OCI-LY7 (cell line): Measurements from ENCODE around the gene AP1M2.

ENCODE experiments used
- EZH2phosphoT487 ChIP-seq: fragments of 200-600 bp; sonication (generic); IDR thresholded peaks from 2 replicates; pipeline ENCODE4 v1.6.1; 2018; ENCODE audit warnings: low read depth, borderline replicate concordance, mild to moderate bottlenecking, mixed run types, antibody characterized with exemption, low read length, moderate library complexity, mixed read lengths
- TF ChIP-seq, protein P1 (sequence below): fragments of 200-600 bp; sonication (generic); conservative IDR thresholded peaks from 2 replicates; pipeline ENCODE4 v1.5.1; 2014; ENCODE audit warnings: mild to moderate bottlenecking, antibody characterized with exemption, low read length, moderate library complexity, mixed read lengths

DNA sequence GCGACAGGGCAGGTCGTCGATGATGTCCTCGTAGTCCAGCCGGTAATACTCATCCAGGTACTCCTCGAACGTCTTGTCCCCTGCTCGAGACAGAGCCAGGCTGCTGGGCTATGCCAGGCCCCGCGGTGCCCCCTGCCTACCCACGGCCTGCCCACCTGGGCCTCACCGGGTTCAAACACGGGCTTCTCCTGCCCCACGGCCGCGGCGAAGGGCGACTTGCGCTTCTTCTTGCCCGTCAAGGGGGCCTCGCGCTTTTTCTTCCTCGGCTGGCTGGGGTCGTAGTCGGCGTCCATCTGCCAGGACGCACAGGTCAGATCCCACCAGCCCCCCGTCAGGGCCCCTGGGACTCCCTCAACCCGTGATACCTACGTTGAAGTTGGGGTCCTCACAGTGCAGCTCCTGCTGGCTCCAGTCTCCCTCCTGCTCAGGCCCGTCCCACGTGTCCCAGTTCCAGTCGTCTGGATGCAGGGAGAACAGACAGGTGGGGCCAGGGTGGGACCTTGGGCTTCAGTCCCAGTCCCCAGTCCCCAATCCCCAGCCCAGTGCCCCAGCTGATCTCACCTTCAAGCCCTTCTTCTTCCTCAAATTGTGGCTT, 29.4 kb downstream of the AP1M2 start:
- TF ChIP-seq, protein P1, sequence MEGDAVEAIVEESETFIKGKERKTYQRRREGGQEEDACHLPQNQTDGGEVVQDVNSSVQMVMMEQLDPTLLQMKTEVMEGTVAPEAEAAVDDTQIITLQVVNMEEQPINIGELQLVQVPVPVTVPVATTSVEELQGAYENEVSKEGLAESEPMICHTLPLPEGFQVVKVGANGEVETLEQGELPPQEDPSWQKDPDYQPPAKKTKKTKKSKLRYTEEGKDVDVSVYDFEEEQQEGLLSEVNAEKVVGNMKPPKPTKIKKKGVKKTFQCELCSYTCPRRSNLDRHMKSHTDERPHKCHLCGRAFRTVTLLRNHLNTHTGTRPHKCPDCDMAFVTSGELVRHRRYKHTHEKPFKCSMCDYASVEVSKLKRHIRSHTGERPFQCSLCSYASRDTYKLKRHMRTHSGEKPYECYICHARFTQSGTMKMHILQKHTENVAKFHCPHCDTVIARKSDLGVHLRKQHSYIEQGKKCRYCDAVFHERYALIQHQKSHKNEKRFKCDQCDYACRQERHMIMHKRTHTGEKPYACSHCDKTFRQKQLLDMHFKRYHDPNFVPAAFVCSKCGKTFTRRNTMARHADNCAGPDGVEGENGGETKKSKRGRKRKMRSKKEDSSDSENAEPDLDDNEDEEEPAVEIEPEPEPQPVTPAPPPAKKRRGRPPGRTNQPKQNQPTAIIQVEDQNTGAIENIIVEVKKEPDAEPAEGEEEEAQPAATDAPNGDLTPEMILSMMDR: no peak
- TF ChIP-seq EZH2phosphoT487: no peak
